ENCODE measurements around the gene CCSER1. TPM values are rescaled to one million over a fixed set of nuclear protein-coding genes. Genes with fewer than 3 reads are reported as not detected.

The CCSER1 gene
- total RNA-seq, 6 donors from 2014 or later = 4.4 to 26.1 (median 13.8) TPM

- no peaks in the 10 kb centered on the region for H3K27me3 ChIP-seq
- 58 to 63% methylated on average over 4 of the region's 4 CpGs for WGBS, 2 donors
- H3K4me1 ChIP-seq = no peaks in the 10 kb centered on the region
- H3K27ac ChIP-seq = no peak overlapping the region
- no peaks in the 10 kb centered on the region for H3K9me3 ChIP-seq
- no peak overlapping the region for H3K4me3 ChIP-seq
- TF ChIP-seq EP300 (IDR thresholded peaks at IDR 0.05) = no peak
- no peak for TF ChIP-seq POLR2AphosphoS5 (IDR thresholded peaks at IDR 0.05)
- no peak for TF ChIP-seq POLR2A (IDR thresholded peaks at IDR 0.05)
- no peak for TF ChIP-seq CTCF (IDR thresholded peaks at IDR 0.05)
- H3K36me3 ChIP-seq = no peaks in the 10 kb centered on the region
- no peak for ATAC-seq (ENCODE audit: low FRiP score in 2 of 2)
- no peak for DNase-seq
Observed at GRCh38 chr4:91113130-91113706, 986.0 kb downstream of the CCSER1 start.

DNA sequence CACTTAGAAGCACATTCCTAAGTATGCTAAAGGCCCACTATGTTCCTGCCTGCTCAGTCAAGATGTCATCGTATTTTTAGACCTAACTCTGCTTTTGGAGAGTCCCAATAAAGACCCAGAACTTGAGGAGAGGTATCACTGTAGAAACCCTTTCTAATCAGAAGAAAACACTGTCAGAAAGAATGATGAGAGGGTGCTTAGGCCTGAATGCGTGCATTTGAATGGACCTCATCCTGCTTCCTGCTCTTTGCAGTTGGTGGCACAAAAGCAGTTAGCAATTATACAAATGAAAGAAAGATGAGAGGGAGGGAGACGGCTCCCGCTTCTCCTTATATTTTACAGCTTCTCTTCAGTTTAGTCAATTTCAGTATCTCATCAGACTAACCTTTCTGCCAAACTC is 987.2 kb downstream of the CCSER1 start:
- H3K4me1 ChIP-seq = no peaks in the 10 kb centered on the region
- H3K27me3 ChIP-seq = no peaks in the 10 kb centered on the region
- no peak for ATAC-seq (ENCODE audit: low FRiP score in 2 of 2)

DNA sequence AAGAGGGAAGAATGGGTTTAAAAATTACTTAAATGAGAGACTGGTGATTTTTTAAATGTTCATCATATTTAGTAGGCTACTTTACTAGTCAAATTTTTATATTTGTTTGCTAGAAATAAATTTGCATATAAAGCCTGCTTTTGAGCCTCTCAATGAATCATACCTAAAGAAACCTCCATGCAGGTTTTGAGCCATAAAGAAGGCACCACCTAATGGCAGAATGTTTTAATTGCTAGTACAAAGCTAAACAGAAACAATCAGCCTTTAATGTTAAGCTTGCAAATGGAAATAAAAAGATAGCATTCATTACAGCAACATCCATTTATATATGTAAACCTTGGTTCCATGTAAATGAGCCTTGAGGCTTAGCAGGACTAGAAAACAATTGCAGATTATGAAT is 989.7 kb downstream of the CCSER1 start:
- Histone ChIP-seq H3K36me3 (no peaks in the 10 kb centered on the region), H3K4me1 (no peaks in the 10 kb centered on the region), H3K4me3 (no peak overlapping the region), H3K9me3 (no peaks in the 10 kb centered on the region), H3K27ac (no peak overlapping the region), H3K27me3 (no peaks in the 10 kb centered on the region)
- ATAC-seq (ENCODE audit: low FRiP score in 2 of 2) = no peak
- no peak for TF ChIP-seq POLR2AphosphoS5 (IDR thresholded peaks at IDR 0.05)
- TF ChIP-seq CTCF (IDR thresholded peaks at IDR 0.05) = no peak
- no peak for TF ChIP-seq POLR2A (IDR thresholded peaks at IDR 0.05)
- no peak for TF ChIP-seq EP300 (IDR thresholded peaks at IDR 0.05)
- DNase-seq = no peak

More for the DNA sequence above, 987.2 kb downstream of the CCSER1 start:
- Histone ChIP-seq H3K9me3 (no peaks in the 10 kb centered on the region), H3K4me3 (no peak overlapping the region), H3K36me3 (no peaks in the 10 kb centered on the region), H3K27ac (no peak overlapping the region)
- no peak for DNase-seq
- WGBS, 2 donors = 73 to 80% methylated on average over 4 of the region's 4 CpGs
- no peak for TF ChIP-seq POLR2A (IDR thresholded peaks at IDR 0.05)

DNA sequence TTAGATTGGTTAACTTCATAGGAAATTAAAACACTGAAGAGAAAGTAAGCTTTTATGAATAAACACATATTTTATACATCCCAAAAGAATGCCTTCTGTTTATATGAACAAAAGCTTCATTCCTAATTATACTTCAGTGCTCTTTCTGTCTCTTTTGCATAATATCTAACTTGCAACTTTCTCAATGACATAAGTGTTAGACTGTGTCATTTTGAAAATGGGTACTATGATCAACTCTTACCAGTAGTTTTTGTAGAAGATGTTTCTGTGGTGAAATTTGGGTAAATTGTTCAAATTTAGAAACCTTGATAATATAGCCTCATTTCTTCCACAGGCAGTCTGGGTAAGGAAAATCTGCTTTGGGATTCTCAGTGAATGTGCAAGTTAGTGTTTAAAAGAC is 991.4 kb downstream of the CCSER1 start:
- TF ChIP-seq CTCF (IDR thresholded peaks at IDR 0.05) (no peak), EP300 (IDR thresholded peaks at IDR 0.05) (no peak), POLR2A (IDR thresholded peaks at IDR 0.05) (no peak), POLR2AphosphoS5 (IDR thresholded peaks at IDR 0.05) (no peak)
- Histone ChIP-seq H3K4me1 (no peaks in the 10 kb centered on the region), H3K36me3 (no peaks in the 10 kb centered on the region), H3K27me3 (no peaks in the 10 kb centered on the region), H3K9me3 (no peaks in the 10 kb centered on the region), H3K27ac (no peak overlapping the region), H3K4me3 (no peak overlapping the region)
- DNase-seq (no peak), ATAC-seq (ENCODE audit: low FRiP score in 2 of 2) (no peak)

DNA sequence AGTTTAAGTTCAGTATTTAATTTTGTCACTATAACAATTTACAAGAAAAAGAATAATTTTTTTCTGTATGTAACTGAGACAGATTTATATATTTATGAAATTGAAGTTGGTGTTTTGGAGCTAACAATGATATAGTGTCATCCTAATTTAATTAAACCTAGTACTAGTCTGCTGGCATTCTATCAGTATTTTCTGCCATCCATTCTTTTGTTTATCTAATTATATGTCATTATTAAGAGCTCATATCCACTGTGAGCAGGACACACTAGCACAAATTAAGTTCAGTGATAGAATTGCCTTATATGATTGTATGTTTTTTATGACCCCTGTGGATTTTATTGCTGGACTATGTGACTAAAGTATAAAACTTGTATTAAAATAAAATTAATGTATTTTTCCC is 996.5 kb downstream of the CCSER1 start:
- H3K9me3 ChIP-seq = no peaks in the 10 kb centered on the region
- no peaks in the 10 kb centered on the region for H3K4me1 ChIP-seq
- DNase-seq = no peak
- no peak overlapping the region for H3K27ac ChIP-seq
- no peaks in the 10 kb centered on the region for H3K27me3 ChIP-seq
- ATAC-seq (ENCODE audit: low FRiP score in 2 of 2) = no peak
- H3K36me3 ChIP-seq = no peaks in the 10 kb centered on the region
- TF ChIP-seq POLR2AphosphoS5 (IDR thresholded peaks at IDR 0.05) (no peak), EP300 (IDR thresholded peaks at IDR 0.05) (no peak), POLR2A (IDR thresholded peaks at IDR 0.05) (no peak), CTCF (IDR thresholded peaks at IDR 0.05) (no peak)
- no peak overlapping the region for H3K4me3 ChIP-seq

Data from upper lobe of left lung (tissue), 6 donors.